Stimulated activated CD8-positive, alpha-beta memory T cell treated with anti-CD3 and anti-CD28 coated beads, Interleukin-12 subunit alpha, Interleukin-12 subunit beta, amount 100 ng/mL, for 24 hours (primary cell): ENCODE results near the gene YPEL5.
"Not testable (repeated sequence)": the region's sequence is repeated elsewhere in the genome, so short reads cannot be mapped to it uniquely, and the experiment has no call there.

Experiments used
- DNase-seq: peaks from one replicate; pipeline ENCODE4 v3.0.0-alpha.2; 2020; ENCODE audit errors: extremely low read depth

YPEL5 gene

DNA sequence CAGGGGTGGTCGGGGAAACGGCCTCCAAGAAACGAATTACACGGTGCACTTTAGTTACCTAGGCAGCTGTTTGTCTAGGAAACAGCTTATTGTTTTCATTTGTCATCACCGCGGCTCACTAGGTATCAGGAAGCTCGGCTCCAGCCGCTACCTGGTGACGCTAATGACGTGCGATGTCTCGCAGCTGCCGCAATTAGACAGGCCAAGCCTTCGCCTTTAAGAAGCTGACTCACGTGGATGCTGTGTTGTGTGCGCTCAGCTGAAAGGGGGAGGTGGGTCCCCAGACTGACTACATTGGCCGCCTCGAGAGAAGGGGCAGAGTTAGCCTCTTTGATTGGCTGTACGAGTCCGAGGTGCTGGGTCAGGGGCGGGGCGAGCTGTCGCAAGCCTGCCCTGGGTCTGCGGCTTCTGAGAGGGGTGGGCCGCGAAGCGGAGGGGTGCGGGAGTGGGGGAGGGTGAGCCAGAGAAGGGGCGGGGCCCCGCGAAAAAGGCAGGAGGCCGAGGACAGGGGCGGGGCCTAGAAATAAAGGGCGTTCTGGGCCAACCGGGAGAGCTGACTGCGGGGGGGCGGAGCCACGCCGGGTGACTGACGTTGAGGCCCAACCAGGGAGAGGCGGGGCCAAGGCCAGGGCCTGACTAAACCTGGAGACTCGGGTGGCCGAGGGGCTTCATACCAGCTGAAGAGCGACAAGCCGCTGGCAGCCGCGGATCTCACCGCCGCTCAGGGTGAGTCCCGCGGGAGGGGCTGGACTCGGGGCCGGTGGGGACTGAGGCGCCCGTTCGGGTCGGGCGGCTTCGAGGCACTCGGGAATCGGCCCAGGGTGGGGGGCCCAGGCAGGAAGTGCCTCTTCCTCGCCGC lies at the start of gene YPEL5:
Gene YPEL5, plus strand, starts transcription at position 671 of the 859 bp plus-strand sequence. CDS start 9,645 bp downstream, outside the sequence.
- DNase-seq = peak; percentile 98

DNA sequence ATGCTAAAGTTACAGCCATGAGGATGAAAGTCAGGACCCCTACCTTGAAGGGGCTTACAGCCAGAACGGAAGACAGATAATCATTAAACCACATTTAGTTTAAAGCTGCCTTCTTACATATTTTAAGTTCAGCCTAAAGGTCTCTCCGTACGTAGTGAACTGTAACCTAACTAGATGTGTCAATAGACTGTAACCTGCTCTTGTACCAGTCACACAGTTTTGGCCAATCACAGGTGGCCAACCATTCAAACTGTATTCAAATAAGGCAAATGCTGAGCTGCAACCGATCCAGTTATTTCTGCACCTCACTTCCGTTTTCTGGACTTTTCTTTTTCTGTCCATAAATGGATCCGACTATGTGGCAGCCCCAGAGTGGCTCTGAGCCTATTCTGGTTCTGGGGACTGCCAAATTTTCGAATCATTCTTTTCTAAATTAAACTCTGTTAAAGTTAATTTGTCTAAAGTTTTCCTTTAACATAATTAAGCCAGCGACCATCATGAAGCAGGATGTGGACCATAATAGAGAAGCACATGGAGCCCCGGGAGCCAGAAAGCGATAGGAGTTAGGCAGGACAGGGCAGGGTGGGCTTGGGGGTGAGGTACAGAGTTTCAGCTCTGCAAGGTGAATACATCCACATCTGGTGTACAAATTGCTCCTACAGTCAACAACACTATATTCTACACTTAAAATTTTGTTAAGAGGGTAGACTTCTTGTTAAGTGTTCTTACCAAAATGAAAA lies 48.4 kb upstream of the YPEL5 start:
- DNase-seq = no peak

DNA sequence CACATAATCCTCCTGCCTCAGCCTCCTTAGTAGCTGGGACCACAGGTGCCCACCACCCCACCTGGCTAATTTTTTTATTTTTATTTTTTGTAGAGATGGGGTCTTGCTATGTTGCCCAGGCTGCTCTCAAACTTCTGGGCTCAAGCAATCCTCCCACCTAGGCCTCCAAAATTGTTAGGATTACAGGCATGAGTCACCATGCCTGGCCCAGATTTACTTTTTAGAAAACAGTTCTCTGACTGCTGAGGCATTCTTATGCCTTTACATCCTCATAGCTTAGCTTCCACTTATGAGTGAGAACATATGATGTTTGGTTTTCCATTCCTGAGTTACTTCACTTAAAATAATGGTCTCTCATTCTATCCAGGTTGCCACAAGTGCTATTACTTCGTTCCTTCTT lies 47.4 kb upstream of the YPEL5 start:
- not testable (repeated sequence) for DNase-seq

DNA sequence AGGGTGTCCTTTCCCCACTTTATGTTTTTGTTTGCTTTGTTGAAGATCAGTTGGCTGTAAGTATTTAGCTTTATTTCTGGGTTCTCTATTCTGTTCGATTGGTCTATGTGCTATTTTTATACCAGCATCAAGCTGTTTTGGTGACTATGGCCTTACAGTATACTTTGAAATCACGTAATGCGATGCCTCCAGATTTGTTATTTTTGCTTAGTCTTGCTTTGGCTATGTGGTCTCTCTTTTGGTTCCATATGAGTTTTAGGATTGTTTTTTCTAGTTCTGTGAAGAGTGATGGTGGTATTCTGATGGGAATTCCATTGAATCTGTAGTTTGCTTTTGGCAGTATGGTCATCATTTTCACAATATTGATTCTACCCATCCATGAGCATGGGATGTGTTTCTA lies 46.1 kb upstream of the YPEL5 start:
- not testable (repeated sequence) for DNase-seq

DNA sequence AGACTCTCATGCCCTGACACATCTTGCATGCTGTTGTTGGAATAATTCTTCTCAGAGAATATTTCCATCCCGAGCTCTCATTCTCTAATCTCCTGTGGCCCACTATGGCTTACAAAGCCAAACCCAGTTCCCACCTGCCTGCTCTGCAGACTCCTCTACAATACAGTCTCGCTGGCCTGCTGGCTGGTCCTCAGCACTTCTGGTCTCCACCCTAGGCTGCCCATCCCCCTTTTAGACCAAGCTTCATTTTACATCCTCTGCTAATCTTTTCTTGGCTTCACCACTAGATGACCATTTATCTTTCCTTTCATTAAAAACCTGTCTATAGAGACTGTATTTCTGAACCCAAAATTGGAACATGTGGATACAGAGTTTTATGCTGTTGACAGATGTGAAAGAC lies 42.5 kb upstream of the YPEL5 start:
- no peak for DNase-seq

DNA sequence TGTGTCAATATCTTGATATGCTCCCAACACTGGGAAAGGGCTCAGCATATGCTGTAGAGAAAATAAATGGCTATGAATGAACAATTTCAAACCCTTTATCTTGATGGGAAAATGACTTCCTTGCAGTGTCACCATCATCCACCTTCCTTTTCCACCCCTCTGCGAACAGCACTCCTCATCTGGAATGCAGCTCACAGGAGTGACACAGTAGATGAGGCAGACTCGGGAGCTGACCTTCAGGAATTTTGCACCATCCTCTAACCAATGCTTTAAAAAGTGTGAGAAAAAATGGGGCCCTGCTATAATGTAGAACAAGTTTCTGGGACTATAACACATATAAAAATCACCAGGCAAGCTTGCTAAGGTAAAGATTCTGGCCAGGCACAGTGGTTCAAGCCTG lies 41.3 kb upstream of the YPEL5 start:
- no peak for DNase-seq

DNA sequence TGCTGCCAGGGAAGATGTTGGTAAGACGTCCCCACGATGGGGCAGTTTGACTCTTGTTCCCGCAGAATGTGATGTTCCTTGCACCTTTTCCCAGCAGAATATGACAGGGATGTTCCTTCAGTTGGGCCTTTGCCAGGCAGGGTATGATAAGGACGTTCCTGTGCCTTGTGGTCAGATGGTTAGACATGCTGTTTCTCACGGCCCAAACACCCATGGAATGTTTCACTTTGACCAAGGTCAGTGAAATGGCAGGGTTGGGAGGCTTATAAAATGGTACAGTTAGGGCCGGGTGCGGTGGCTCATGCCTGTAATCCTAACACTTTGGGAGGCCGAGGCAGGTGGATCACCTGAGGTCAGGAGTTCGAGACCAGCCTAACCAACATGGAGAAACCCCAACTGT lies 40.3 kb upstream of the YPEL5 start:
- no peak for DNase-seq

DNA sequence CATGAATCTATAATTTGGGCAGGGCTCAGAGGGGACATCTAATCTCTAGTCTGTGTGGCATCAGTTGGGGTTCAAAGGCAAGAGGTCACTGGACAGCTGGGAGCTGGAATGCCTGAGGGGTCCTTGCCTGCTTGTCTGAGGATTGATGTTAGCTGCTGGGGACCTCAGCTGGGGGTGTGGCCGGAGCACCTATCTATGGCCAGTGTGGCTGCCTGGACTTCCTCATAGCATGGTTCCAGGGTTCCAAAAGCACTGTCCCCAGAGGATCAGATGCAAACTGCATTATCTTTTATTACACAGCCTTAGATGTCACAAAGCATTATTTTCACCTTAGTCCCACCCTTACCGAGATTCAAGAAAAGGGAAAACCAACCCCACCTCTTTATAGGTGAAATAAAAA lies 38.6 kb upstream of the YPEL5 start:
- DNase-seq = no peak

DNA sequence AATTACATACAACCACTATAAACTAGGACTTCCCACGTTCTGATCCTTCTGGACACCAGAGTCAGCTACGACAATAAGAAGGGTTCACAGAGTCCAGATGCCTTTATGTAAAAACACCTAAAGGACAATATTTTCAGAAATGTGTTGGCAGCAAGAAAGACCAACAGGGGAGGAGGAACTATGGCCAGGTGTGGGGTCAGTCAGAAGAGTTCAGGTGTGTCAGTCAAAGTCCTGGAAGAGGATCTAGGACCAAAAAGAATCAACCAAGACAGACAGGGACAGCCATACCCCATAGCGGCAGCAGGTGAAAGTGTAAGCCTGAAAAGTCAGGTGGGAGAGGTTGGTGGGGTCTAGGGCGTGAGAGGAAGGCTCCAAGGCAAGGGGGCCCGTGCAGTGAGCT lies 38.0 kb upstream of the YPEL5 start:
- no peak for DNase-seq

DNA sequence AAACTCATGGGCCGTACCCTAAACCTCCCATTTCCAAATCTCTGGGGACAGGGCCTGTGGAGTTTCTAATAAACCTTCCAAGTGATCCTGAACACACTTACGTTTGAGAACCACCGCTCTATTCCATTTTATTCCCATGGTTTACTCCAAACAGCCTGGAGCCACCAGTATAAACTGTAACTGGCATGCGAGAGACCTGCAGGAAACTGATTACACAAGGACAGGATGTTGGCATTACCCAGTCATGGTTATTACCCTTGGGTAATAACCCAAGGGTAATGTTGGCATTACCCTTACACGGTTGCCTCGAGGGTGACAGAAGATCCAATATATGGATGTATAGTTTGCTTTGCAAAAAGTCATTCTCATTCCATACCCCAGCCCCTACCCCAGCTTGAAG lies 37.0 kb upstream of the YPEL5 start:
- DNase-seq = no peak

DNA sequence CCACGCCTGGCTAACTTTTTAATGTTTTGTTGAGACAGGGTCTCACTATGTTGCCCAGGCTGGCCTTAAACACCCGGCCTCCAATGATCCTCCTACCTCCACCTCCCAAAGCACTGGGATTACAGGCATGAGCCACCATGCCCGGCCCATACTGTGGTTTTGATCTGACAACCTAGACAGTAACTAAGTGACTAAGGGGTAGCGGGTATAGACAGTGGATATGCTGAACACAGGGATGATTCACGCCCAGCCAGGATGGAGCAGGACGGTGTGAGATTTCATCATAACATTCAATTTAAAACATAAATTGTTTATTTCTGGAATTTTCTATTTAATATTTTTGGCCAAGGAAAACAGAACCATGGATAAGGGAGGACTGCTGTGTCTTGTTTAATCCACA lies 36.0 kb upstream of the YPEL5 start:
- no peak for DNase-seq

DNA sequence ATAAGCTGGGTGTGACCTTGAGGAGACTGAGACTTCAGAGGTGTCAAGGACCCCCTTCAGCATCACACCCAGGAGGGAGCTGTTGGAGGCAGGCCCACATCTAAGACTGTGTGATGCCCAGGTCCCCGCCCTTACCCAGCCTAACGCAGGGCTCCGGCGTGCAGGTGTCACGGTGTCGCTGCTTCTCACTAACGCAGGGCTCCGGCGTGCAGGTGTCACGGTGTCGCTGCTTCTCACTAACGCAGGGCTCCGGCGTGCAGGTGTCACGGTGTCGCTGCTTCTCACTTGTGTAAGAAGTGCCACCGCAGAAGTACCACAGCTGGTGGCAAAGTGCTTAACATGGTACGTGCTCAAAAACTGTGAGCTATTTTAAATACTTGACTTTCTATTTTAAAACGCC lies 35.6 kb upstream of the YPEL5 start:
- DNase-seq = not testable (repeated sequence)

DNA sequence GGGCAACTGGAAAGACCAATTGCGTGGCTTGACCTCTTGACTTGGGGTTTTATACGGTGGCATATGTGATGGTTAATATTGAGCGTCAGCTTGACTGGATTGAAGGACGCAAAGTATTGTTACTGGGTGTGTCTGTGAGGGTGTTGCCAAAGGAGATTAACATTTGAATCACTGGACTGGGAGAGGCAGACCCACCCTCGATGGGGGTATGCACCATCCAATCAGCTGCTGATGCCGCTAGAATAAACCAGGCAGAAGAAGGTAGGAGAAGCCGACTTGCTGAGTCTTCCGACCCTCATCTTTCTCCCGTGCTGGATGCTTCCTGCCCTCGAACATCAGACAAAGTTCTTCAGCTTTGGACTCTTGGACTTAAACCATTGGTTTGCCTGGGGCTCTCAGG lies 34.2 kb upstream of the YPEL5 start:
- no peak for DNase-seq

DNA sequence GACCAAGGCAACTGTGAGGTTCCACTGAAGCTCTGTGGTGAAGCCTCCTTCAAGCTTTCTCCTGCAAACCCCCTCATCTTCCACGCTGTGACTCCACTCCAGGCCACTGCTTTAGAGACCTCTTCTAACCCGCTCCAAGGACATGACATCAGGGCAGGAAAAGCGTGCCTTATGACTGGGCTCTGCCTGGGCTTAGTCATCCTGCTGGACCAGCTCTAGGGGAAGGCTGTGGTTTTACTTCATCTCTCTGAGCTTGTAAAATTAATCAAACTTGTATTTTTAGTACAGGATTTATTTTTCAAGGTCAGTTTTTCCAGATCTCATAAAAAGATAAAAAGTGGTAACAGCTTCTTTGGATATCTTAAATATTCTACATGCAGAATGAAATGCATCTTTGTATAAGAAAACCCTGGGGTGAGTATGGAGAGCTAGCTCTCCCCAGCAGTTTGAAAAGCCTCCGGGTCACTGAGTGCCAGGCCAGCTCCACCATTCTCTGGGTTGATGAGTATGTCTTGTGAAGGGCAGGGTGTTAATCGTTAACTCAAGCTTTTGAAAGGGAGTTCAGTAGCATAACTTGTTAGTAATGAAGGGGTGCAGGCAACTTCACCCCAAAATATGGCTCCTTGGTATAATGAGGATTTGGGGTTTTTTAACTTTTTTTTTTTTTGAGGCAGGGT lies 33.1 kb upstream of the YPEL5 start:
- DNase-seq = no peak

DNA sequence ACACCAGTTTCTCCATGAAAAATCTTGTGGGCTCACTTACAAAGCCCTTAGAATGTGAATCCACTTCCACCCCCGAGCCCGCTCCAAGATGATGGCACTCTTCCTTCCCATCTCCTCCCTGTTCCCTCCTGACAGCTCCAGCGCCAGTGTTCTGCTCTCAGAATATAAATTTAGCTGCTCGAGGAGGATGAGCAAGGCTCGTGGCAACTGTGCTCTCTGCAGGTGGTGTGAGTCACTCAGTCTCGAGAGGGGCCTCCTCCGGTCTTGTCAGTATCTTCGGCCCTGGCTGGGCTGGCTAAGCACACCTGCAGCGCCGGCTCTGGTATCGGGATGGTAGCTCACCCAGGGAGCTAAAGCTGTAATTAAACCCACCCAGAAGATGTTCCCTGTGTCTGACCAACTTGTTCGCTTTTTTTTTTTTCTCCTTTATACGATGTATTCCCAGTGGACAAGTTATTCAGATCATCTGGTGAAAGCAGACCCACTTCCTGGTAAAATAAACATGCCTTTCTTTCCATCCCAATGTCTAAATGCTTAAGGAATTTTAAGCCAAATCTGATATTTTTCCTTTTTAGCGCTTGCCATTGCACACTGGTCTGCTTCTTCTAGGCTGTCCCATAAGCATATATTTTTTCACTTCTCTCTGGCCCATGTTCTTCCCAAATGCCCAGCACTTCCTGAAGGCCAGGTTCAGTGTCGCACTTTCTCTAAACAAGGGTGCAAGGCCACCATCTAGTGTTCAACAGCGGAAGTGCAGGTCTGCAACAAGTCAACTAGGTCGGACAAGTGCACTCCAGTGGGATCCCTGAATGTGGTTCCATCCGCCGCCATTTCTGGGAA lies 31.4 kb upstream of the YPEL5 start:
- DNase-seq = no peak

DNA sequence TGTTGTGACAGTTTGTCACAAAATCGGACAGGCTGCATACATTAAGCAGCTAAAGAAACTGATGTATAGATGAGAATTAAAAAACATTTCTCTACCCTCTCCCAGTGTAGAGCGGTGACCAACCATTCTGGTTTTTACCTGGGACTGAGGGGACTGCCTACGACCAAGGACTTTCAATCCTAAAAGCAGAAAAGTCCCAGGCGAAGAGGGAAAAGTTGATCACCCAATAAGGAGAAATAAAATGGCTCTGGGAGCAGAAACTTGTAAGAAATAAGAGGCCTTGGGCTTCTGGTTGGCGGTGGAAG lies 30.9 kb upstream of the YPEL5 start:
- no peak for DNase-seq

DNA sequence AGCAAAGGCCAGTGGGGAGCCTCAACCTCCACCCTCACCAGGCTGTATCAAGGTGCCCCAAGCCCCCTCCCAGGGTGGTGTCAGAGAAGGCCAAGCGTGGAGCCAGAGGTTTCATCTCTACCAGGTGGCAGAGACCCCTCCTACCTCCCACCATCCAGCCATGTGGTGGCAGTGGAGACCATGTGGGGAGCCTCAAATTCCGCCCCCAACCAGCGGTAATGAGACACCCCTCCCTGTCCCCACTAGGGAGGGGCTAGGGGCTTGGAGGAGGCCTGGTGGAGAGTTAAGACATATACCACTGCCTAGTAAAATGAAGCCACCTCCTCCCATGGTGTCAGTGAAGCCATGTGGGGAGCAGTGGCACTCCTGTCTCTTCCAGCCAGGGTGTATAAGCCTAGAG lies 24.4 kb upstream of the YPEL5 start:
- no peak for DNase-seq

DNA sequence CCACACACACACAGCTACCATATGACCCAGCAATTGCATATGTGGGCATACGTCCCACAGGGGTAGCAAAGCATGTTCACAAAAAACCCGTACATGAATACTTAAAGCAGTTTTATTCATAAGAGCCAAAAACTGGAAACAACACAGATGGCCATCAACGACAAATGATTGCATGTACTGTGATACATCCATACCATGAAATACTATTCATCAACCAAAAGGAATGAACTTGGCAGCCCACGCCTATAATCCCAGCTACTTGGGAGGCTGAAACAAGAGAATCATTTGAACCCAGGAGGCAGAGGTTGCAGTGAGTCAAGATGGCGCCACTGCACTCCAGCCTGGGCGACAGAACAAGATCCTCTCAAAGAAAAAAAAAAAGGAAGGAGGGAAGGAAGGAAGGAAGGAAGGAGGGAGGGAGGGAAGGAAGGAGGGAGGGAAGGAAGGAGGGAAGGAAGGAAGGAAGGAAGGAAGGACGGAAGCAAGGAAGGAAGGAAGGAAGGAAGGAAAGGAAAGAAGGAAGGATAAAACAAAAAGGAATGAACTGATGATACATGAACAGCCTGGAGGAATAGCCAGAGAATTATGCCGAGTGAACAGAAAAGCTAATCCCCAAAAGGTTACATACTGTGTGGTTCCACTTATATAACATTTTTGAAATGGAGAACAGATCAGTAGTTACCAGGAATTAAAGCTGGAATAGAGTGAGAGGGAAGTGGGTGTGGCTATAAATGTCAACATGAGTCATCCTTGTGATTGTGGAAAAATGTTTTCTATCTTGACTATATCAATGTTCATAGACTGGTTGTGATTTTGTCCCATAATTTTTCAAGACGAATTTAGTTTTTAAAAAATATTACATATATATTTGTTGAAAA lies 19.6 kb upstream of the YPEL5 start:
- no peak for DNase-seq

DNA sequence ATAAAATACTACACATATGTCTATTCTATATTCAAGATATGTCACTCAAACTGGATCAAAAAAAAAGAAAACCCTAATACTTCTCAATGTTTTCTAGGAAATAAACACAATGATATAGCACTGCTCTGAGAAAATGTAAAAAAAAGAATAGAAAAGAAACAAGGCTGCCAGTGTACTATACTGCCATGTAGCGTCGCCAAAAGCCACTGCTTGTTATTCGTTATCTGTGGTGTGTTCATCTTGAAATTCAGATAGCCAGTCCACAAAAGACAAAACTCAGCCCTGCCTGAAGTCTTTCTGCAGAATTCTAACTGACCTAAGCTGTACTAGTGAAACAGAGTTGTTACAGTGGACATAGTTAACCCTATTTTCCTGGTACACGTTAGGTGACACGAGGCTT lies 12.2 kb upstream of the YPEL5 start:
- no peak for DNase-seq

DNA sequence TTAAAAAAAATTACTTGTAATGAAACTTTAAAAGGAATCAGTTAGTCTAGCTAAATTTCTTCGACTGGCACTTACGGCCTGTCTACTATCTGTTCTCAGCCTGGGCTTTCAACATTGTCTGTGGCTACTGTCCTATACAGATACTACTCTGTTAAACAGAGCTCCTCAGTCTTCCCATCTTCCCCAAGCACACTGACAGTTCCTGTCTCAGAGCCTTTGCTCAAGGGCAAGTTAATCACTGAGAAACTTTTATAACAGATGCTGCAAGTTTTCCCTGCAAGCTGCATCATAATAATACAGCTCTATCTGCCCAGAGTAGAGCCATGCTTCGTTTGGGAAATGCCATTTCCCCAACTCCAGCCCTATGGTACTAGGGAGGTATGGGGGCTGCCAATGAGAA lies 11.3 kb upstream of the YPEL5 start:
- no peak for DNase-seq
